Adipocyte (in vitro differentiated cells): Measurements from ENCODE around the gene TMEM200B.
A peak's percentile ranks its signal among the peaks of the same experiment; 100 is the strongest.
"Not testable (repeated sequence)": the region's sequence is repeated elsewhere in the genome, so short reads cannot be mapped to it uniquely, and the experiment has no call there.

Experiments
- DNase-seq: peaks from one replicate; pipeline ENCODE4 v3.0.0-alpha.2; 2015; ENCODE audit warnings: low read depth
- H3K27me3 ChIP-seq: replicated peaks from 2 replicates; pipeline ENCODE4 v1.7.0; 2013; ENCODE audit warnings: mild to moderate bottlenecking, low read length, moderate library complexity; ENCODE audit not compliant: control insufficient read depth, insufficient read depth
- H3K36me3 ChIP-seq: 2 replicates; pipeline ENCODE4 v1.7.0; 2013; ENCODE audit warnings: low read length, mild to moderate bottlenecking, moderate library complexity; ENCODE audit not compliant: control insufficient read depth, insufficient read depth, severe bottlenecking
- H3K4me1 ChIP-seq: 2 replicates; pipeline ENCODE4 v1.7.0; 2013; ENCODE audit warnings: mild to moderate bottlenecking, low read length, moderate library complexity; ENCODE audit not compliant: control insufficient read depth, insufficient read depth
- H3K4me3 ChIP-seq: 2 replicates; pipeline ENCODE4 v1.7.0; 2013; ENCODE audit warnings: mild to moderate bottlenecking, low read length, moderate library complexity
- H3K9ac ChIP-seq: 2 replicates; pipeline ENCODE4 v1.7.0; 2013; ENCODE audit warnings: mild to moderate bottlenecking, low read length, moderate library complexity
- H3K9me3 ChIP-seq: 2 replicates; pipeline ENCODE4 v1.7.0; 2013; ENCODE audit warnings: mild to moderate bottlenecking, low read length, moderate library complexity; ENCODE audit not compliant: control insufficient read depth

TMEM200B gene

GRCh38 chr1:29157269-29157601 lies 33.5 kb upstream of the TMEM200B start:
- no peak overlapping the region for H3K4me3 ChIP-seq
- H3K4me1 ChIP-seq: peaks cover 4% of the 10 kb centered on the region
- H3K9ac ChIP-seq: no peak overlapping the region
- H3K36me3 ChIP-seq: peaks cover 96% of the 10 kb centered on the region
- no peak for DNase-seq
- no peaks in the 10 kb centered on the region for H3K27me3 ChIP-seq
- H3K9me3 ChIP-seq: no peaks in the 10 kb centered on the region

- H3K36me3 ChIP-seq: peaks cover 96% of the 10 kb centered on the region
- no peaks in the 10 kb centered on the region for H3K4me1 ChIP-seq
- no peak overlapping the region for H3K4me3 ChIP-seq
- no peak overlapping the region for H3K9ac ChIP-seq
- no peaks in the 10 kb centered on the region for H3K9me3 ChIP-seq
- DNase-seq: no peak
- no peaks in the 10 kb centered on the region for H3K27me3 ChIP-seq
Measured at GRCh38 chr1:29156543-29157268, 33.0 kb upstream of the TMEM200B start.

GRCh38 chr1:29152046-29152805 lies 28.5 kb upstream of the TMEM200B start:
- no peaks in the 10 kb centered on the region for H3K9me3 ChIP-seq
- no peak for DNase-seq
- no peak overlapping the region for H3K4me3 ChIP-seq
- peaks cover 98% of the 10 kb centered on the region for H3K36me3 ChIP-seq
- peaks cover 8% of the 10 kb centered on the region for H3K4me1 ChIP-seq
- H3K9ac ChIP-seq: no peak overlapping the region
- no peaks in the 10 kb centered on the region for H3K27me3 ChIP-seq

GRCh38 chr1:29150346-29150745 lies 26.6 kb upstream of the TMEM200B start:
- not testable (repeated sequence) for H3K9me3 ChIP-seq, H3K4me3 ChIP-seq, DNase-seq, H3K9ac ChIP-seq, H3K27me3 ChIP-seq
- Histone ChIP-seq H3K4me1 (peaks cover 27% of the 10 kb centered on the region), H3K36me3 (peaks cover 86% of the 10 kb centered on the region)

GRCh38 chr1:29148656-29149491 lies 25.2 kb upstream of the TMEM200B start:
- no peak for DNase-seq
- H3K4me3 ChIP-seq: no peak overlapping the region
- peaks cover 72% of the 10 kb centered on the region for H3K36me3 ChIP-seq
- no peak overlapping the region for H3K9ac ChIP-seq
- H3K27me3 ChIP-seq: no peaks in the 10 kb centered on the region
- H3K4me1 ChIP-seq: peaks cover 30% of the 10 kb centered on the region
- H3K9me3 ChIP-seq: no peaks in the 10 kb centered on the region

GRCh38 chr1:29145739-29146437 lies 22.2 kb upstream of the TMEM200B start:
- Histone ChIP-seq H3K9ac (peak overlapping the region; percentile 21), H3K4me3 (peak overlapping the region; percentile 25), H3K27me3 (no peaks in the 10 kb centered on the region), H3K36me3 (peaks cover 55% of the 10 kb centered on the region), H3K9me3 (no peaks in the 10 kb centered on the region), H3K4me1 (peaks cover 30% of the 10 kb centered on the region)
- peak; percentile 76 for DNase-seq

GRCh38 chr1:29144178-29144577 lies 20.5 kb upstream of the TMEM200B start:
- Histone ChIP-seq H3K9ac (no peak overlapping the region), H3K36me3 (peaks cover 40% of the 10 kb centered on the region), H3K27me3 (no peaks in the 10 kb centered on the region), H3K9me3 (no peaks in the 10 kb centered on the region), H3K4me3 (no peak overlapping the region), H3K4me1 (peaks cover 30% of the 10 kb centered on the region)
- DNase-seq: no peak

- no peak for DNase-seq
- no peaks in the 10 kb centered on the region for H3K9me3 ChIP-seq
- no peak overlapping the region for H3K4me3 ChIP-seq
- no peak overlapping the region for H3K9ac ChIP-seq
- H3K36me3 ChIP-seq: peaks cover 25% of the 10 kb centered on the region
- no peaks in the 10 kb centered on the region for H3K27me3 ChIP-seq
- peaks cover 24% of the 10 kb centered on the region for H3K4me1 ChIP-seq
Measured at GRCh38 chr1:29142714-29143113, 19.0 kb upstream of the TMEM200B start.

GRCh38 chr1:29136391-29136915 lies 12.8 kb upstream of the TMEM200B start:
- Histone ChIP-seq H3K4me1 (no peaks in the 10 kb centered on the region), H3K9ac (no peak overlapping the region), H3K27me3 (no peaks in the 10 kb centered on the region), H3K36me3 (no peaks in the 10 kb centered on the region), H3K4me3 (no peak overlapping the region), H3K9me3 (no peaks in the 10 kb centered on the region)
- peak; percentile 42 for DNase-seq

- Histone ChIP-seq H3K27me3 (no peaks in the 10 kb centered on the region), H3K36me3 (no peaks in the 10 kb centered on the region), H3K9ac (no peak overlapping the region), H3K4me1 (no peaks in the 10 kb centered on the region), H3K4me3 (no peak overlapping the region), H3K9me3 (no peaks in the 10 kb centered on the region)
- no peak for DNase-seq
Measured at GRCh38 chr1:29134695-29135028, 11.0 kb upstream of the TMEM200B start.
